CD4-positive, alpha-beta T cell treated with Interleukin-6 for 4 hours (primary cell): ENCODE measurements around the gene ANO4.
"Not testable (repeated sequence)": the region's sequence is repeated elsewhere in the genome, so short reads cannot be mapped to it uniquely, and the experiment has no call there.

Experiments
- DNase-seq: peaks from one replicate; pipeline ENCODE4 v3.0.0-alpha.2; 2020; ENCODE audit warnings: mixed read lengths

The ANO4 gene

GRCh38 chr12:101051151-101051550 lies 256.6 kb downstream of the ANO4 start:
- DNase-seq, result no peak

DNA sequence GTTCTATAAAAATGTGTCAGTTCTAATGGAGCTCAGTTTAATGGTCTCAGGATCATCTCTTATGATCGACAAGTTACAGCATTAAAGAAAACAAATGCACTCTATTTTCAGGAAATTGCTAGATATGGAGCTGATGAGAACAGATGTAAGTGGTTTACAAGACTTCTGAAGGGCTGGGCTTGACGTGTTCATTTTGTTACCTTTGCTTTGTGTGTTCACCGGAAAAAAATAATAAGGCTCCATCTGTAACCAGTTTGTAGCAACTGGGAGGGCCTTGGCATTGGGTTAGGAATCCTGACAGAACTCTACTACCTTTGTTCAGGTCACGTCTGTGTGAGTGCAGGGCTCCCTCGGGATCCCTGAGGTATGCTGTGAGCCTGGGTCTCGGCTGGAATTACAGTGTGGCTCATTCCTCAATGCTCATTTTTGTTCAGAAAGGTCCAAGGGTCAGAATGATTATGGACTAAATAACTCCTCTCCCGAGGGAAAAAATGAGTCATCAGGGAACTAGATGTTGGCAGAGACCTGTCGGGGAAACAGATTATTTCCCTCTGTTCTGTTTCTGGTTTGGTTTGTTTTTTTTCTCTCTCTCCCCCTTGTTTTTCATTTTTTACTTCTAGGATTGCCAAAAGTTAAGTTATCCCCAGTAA lies 257.4 kb downstream of the ANO4 start:
- DNase-seq, result no peak

DNA sequence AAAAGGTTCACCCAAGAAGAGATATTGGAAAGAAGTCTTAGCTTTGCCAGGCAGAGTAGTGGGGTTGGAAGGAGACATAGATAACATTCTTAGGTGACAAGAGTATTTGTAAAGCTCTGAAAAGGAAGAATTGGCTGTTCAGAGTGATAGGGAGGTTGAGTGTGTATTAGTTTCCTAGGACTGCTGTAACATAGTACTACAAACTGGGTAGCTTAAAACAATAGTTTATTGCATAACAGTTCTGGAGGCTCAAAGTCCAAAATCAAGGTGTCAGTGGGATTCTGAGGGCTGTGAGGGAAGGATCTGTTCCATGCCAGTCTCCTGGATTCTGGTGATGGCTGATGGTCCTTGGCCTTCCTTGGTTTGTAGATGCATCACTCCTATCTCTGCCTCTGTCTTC lies 258.6 kb downstream of the ANO4 start:
- DNase-seq, result no peak

GRCh38 chr12:101055940-101056339 lies 261.4 kb downstream of the ANO4 start:
- no peak for DNase-seq

DNA sequence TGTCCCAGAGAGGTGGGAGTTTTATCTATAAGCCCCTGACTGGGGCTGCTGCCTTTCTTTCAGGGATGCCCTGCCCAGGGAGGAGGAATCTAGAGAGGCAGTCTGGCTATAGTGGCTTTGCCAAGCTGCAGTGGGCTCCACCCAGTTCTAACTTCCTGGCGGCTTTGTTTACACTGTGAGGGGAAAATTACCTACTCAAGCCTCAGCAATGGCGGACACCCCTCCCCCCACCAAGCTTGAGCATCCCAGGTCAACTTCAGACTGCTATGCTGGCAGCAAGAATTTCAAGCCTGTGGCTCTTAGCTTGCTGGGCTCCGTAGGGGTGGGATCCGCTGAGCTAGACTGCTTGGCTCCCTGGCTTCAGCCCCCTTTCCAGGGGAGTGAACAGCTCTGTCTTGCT lies 267.9 kb downstream of the ANO4 start:
- DNase-seq, result not testable (repeated sequence)

DNA sequence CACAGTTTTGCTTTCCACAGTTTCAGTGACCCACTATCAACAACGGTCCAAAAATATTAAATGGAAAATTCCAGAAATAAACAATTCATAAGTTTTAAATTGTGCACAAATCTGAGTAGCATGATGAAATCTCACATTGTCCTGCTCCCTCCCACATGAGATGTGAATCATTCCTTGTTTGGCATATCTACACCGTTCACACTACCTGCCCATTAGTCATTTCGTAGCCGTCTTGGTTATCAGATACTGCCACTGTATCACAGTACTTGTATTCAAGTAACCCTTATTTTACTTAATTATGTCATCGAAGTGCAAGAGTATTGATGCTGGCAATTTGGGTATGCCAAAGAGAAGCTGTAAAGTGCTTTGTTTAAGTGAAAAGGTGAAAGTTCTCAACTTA lies 270.1 kb downstream of the ANO4 start:
- no peak for DNase-seq

DNA sequence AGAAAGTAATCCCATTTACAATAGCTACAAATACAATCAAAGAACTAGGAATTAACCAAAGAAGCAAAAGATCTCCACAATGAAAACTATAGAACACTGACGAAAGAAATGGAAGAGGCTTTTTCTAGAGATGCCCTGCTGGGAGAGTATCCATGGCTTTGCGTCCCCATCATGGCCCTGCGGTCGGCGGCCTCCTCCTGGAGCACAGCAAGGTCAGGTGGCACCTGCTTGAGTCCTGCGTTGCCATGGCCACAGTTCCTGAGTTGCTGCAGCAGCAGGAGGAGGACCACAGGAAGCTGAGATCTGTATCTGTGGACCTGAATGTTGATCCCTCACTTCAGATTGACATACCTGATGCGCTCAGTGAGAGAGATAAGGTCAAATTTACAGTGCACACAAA lies 271.9 kb downstream of the ANO4 start:
- DNase-seq, result no peak

- DNase-seq, result no peak
Observed at GRCh38 chr12:101068402-101068801, 273.8 kb downstream of the ANO4 start.

DNA sequence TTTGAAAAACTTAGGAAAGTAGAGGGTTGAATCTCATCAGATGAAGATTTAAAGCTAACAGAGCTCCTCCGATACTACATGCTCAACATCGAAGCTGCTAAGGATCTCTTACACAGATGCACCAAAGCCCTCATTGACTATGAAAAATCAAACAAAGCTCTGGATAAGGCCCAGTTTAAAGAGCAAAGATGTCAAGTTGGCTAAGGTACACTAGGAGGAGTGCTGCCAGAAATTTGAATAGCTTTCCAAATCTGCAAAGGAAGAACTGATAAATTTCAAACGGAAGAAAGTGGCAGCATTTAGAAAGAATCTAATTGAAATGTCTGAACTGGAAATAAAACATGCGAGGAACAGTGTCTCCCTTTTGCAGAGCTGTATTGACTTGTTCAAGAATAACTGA lies 274.3 kb downstream of the ANO4 start:
- DNase-seq, result no peak

DNA sequence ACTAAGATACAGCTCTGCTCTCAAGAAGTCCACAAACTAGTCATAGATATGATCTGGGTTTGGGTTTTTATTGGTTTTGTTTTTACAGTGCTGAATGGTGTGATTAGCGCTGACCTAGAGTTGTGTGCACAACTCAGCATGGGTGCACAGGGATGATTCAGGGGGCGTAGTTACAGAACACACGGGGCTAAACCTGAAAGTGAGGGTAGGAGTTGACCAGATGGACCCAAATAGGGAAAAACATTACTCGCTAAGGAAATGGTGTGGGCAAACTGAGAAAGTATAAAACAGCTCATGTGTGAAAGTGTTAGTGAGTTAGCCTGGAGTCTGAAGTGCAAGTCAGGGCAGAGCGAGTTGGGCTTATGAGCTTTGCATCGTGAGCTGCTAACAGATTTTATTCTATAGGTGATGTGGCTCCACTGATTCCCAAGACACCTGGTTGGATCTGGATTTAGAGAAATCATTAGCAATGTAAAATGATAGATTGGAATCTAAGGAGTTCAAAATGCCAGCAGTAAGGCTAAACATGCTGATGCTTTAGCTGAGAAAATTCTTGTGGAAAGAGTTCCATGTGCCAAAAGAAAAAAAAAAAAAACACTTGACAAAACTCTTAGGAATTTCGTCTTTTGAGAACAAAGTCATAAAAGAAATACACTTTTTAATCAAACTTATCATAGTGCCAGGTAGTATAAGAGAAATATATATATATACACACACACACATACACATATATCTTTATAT lies 280.5 kb downstream of the ANO4 start:
- DNase-seq, result no peak

DNA sequence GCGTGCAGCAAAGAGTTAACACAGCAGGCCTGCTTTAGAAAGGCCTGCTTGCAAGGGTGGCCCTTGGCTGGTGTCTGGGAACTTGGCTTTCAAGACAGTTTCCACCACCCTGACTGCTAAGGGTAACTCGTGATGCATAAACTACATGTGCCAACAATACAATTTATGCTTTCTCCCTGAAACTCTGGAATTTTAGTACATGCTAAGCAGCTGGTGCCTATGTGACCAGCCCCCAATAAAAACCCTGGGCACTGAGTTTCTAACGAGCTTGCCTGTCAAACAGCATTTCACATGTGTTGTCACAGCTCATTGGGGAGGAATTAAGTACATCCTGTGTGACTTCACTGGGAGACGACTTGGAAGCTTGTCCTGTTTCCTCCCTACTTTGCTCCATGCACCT lies 282.3 kb downstream of the ANO4 start:
- DNase-seq, result no peak

- no peak for DNase-seq
Observed at GRCh38 chr12:101077791-101078528, 283.4 kb downstream of the ANO4 start.

- DNase-seq, result no peak
Observed at GRCh38 chr12:101078536-101079285, 284.1 kb downstream of the ANO4 start.

DNA sequence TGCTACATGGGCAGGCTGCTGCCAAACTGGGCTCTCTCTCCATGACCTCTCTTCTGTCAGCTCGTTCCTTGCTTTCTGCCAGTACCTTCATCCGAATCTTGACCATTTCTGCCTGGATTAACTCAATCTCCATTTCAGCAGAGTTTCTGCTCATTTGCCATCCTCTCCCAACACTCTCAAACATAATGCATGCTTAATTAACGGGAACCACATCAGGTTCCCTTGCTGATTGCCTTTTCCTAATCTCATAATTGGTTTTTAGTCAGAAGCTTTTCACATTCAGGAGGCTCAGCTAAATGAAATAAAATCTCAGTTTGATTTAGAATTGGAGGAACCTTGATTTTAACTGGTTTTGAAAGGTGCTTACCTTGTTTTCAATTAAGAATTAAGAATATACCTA lies 288.1 kb downstream of the ANO4 start:
- no peak for DNase-seq

GRCh38 chr12:101086490-101087135 lies 292.0 kb downstream of the ANO4 start:
- DNase-seq, result no peak

GRCh38 chr12:101087920-101088319 lies 293.3 kb downstream of the ANO4 start:
- DNase-seq, result no peak

- no peak for DNase-seq
Observed at GRCh38 chr12:101089271-101089670, 294.7 kb downstream of the ANO4 start.

GRCh38 chr12:101090222-101090621 lies 295.6 kb downstream of the ANO4 start:
- DNase-seq, result not testable (repeated sequence)

- no peak for DNase-seq
Observed at GRCh38 chr12:101097829-101098580, 303.4 kb downstream of the ANO4 start.

DNA sequence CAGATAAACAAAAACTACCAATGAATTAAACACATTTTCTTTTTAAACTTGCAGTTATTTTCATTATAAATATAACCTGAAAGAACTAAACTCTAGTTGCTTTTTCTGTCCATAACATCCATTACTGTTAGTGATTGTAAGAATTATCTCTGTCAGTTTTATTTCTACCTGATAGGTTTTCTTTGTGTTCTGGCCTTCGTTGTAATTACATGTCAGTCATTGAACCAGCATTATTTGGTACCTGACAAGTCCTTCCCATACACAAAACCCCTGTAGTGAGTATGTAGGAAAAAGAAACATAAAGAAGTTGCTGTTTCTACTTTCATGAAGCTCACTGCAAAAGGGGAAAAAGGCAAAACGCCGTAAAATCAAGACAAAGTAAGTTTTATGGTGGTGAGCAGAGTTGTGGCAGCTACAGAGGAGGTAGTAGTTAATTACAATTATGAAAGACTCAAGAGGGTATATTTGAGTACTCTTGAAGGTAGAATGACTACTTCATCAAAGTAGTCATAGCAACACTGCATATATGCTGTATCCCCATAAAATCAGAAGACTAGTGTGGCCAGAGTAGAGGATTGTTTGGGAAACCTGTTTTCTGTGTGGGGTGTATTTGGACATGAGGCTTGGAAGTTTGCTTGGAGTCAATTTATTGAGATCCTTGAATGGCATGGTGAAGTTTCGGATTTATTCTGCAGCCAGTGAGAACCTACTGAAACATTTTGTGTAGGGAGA lies 312.6 kb downstream of the ANO4 start:
- no peak for DNase-seq

DNA sequence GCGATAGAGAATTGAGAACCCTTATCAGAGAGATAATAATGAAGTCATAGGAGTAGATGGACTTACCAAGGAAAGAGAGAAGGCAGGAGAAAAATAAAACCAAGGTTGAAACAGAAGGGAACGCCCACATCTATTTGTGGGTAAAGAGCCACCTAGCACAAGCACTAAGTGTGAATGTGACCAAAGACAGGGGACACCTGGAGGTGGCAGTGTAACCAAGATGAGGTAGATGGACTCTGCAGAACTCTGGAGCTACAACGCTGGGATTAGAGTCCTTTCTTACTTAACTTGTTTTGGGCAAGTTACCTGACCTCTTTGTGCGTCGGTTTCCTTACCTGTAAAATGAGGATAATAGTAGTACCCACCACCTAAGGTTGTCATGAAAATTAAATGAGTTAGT lies 313.6 kb downstream of the ANO4 start:
- DNase-seq, result no peak
